Measurements from ENCODE around the gene CDR2L.

Gene CDR2L

DNA sequence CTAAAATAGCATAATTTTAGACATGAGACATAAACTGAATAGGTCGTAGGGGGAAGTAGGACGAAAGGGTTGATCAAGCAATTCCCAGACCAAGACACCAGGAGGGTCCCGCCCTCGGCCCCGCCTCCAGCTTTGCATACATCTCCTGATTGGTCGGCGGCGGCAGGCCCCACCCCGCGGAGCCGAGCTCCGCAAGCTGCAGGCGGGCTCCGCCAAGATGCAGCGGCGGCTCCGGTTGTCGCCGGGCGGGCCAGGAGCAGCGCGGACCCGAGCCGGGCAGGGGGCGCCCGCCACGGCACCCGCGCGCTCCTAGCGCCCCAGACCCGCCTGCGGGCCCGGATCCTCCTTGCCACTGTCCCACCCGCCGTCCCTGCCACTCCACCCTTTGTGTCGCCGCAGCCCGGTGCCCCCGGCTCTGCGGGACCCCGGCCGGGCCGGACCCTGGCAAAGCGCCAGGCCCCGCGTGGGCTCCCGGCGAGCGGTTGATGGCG is at the start of gene CDR2L:
CDR2L (plus strand) TSS at position 215 of the 491 bp plus-strand sequence. CDS start 412 bp downstream, outside the sequence.
- ChIA-PET CTCF (interaction anchor here (0.8 to 2.0 kb wide), 5 partner anchors 11 to 26 kb away, joined by 4 to 10 read pairs (median 5); partner anchors contain the start of genes HID1 and MRPL58), POLR2A (interaction anchor here (0.8 to 7.3 kb wide), 21 partner anchors 8 to 529 kb away, joined by 3 to 169 read pairs (median 4); partner anchors contain the start of genes ARMC7, FDXR, HID1 and KCTD2)
- DNase-seq (ENCODE audit: extremely low spot score) = peak; percentile 97
- TF ChIP-seq FOXM1 (IDR thresholded peaks at IDR 0.05; ENCODE audit: borderline replicate concordance) = peak; percentile 34; the same call in 1 of the 2 replicates
- no peak for TF ChIP-seq FOXK2 (IDR thresholded peaks at IDR 0.05)

DNA sequence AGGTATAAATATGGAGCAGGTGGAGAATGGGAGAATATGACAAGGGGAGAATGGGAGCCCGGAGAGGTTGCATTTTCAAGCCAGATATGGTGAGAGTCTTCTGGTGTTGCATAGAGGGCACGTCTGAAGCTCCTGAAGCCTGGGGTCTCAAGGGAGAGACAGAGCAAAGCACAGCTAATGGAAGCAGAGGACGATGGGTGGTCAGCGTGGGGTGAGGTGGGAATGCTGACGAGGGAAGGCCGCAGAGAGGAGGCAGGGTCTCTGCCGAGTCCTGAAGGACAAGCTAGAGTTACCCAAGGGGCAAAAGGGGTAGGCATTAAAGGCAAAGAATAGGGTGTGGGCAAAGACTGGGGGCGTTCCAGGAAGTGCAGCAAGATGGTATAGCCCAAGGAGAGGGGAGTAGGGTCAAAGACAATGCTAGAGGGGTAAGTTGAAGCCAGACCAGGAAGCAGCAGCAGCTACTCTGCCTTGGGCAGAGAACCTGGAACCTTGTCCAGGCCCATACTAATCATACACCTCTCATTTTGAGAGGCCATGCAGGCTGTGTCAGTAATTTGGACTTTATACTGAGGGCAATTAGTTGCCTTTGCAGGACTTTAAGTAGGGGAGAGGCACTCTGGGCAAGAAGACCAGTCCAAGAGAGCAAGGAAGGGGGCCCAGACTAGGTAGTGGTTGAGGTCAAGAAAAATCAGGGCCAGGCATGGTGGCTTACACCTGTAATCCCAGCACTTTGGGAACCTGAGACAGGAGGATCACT is 49.1 kb upstream of the CDR2L start:
- TF ChIP-seq L3MBTL2 (conservative IDR thresholded peaks at IDR 0.05) = no peak
- no peak for TF ChIP-seq BHLHE40 (IDR thresholded peaks at IDR 0.05; ENCODE audit: borderline replicate concordance)
- no peak for TF ChIP-seq ZNF384 (IDR thresholded peaks at IDR 0.05)
- no peak for TF ChIP-seq FOXA1 (IDR thresholded peaks at IDR 0.05)
- no peak for TF ChIP-seq CTBP1 (IDR thresholded peaks at IDR 0.05; ENCODE audit: borderline replicate concordance)
- TF ChIP-seq FOXK2 (IDR thresholded peaks at IDR 0.05) = no peak
- TF ChIP-seq, protein P1, sequence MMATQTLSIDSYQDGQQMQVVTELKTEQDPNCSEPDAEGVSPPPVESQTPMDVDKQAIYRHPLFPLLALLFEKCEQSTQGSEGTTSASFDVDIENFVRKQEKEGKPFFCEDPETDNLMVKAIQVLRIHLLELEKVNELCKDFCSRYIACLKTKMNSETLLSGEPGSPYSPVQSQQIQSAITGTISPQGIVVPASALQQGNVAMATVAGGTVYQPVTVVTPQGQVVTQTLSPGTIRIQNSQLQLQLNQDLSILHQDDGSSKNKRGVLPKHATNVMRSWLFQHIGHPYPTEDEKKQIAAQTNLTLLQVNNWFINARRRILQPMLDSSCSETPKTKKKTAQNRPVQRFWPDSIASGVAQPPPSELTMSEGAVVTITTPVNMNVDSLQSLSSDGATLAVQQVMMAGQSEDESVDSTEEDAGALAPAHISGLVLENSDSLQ (IDR thresholded peaks at IDR 0.05) = no peak
- no peak for TF ChIP-seq HDGF (IDR thresholded peaks at IDR 0.05; ENCODE audit: borderline replicate concordance)
- no peak for TF ChIP-seq NFRKB (IDR thresholded peaks at IDR 0.05)
- TF ChIP-seq ELF4 (IDR thresholded peaks at IDR 0.05) = no peak
- no peak for TF ChIP-seq FOXM1 (IDR thresholded peaks at IDR 0.05; ENCODE audit: borderline replicate concordance)
- no peak for TF ChIP-seq ARNT (IDR thresholded peaks at IDR 0.05)
- no peak for TF ChIP-seq LEF1 (IDR thresholded peaks at IDR 0.05; ENCODE audit: borderline replicate concordance)
- ChIA-PET CTCF (interaction anchor here (0.6 to 0.7 kb wide), 3 partner anchors 14 to 167 kb away, joined by 3 read pairs; no protein-coding TSS in a partner anchor), POLR2A (interaction anchor here (1.5 kb wide), 1 partner anchor 97 kb away, joined by 3 read pairs; no protein-coding TSS in a partner anchor)
- no peak for DNase-seq (ENCODE audit: extremely low spot score)

DNA sequence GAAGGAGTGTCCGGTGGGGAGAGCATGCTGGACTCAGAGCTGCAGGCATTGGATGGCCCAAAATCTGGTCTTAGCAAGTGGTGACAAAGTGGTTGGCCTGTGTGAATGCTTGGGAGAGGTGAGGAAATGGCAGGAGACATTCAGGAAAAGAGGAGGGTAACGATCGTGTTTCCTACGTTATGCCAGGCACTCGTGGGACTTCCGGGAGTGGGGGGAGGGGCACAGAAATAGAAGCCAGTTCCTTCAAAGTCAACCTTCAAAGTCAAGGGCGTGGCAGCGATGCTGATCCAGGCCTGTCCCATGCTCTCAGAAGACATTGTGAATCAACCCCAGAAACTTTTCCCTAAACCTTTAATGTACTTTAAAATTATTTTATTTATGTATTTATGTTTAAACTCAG is 47.9 kb upstream of the CDR2L start:
- CTCF ChIA-PET = interaction anchor here (1.5 kb wide), 1 partner anchor 21 kb away, joined by 7 read pairs; no protein-coding TSS in a partner anchor
- TF ChIP-seq SUZ12 (IDR thresholded peaks at IDR 0.05) (no peak), ZNF384 (IDR thresholded peaks at IDR 0.05) (no peak), HDGF (IDR thresholded peaks at IDR 0.05; ENCODE audit: borderline replicate concordance) (no peak), L3MBTL2 (conservative IDR thresholded peaks at IDR 0.05) (no peak), FOXK2 (IDR thresholded peaks at IDR 0.05) (no peak), TARDBP (IDR thresholded peaks at IDR 0.05) (no peak)
- TF ChIP-seq, protein P1 (IDR thresholded peaks at IDR 0.05) = no peak

DNA sequence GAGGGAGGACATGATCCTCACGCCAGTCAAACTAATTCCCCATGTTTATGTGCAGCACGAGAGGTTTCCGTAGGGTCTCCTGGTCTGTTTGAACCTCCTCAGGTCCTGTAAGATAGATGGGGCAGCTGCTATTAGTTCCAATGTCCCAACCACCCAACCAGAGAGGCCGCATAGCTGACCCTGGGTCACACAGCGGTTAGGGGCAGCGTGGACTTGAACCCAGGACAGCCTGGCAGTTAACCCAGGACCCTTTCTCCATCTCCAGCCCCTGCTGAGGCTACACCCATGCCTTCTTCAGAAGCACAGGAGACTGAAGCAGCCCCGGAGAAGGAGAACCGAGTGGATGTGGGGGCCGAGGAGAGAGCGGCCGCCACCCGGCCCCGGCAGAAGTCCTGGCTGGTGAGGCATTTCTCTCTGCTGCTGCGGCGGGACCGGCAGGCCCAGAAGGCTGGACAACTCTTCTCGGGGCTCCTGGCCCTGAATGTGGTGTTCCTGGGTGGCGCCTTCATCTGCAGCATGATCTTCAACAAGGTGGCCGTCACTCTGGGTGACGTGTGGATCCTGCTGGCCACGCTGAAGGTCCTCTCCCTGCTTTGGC is 46.2 kb upstream of the CDR2L start:
- TF ChIP-seq FOXA1 (IDR thresholded peaks at IDR 0.05) (no peak), ZNF384 (IDR thresholded peaks at IDR 0.05) (no peak), SUZ12 (IDR thresholded peaks at IDR 0.05) (no peak)
- ChIA-PET POLR2A (no interaction called here), CTCF (no interaction called here)
- no peak for DNase-seq (ENCODE audit: extremely low spot score)

More for the DNA sequence above, 47.9 kb upstream of the CDR2L start:
- POLR2A ChIA-PET = interaction anchor here (0.6 to 1.5 kb wide), 3 partner anchors 49 to 95 kb away, joined by 3 to 4 read pairs (median 3); no protein-coding TSS in a partner anchor
- DNase-seq (ENCODE audit: extremely low spot score) = no peak

DNA sequence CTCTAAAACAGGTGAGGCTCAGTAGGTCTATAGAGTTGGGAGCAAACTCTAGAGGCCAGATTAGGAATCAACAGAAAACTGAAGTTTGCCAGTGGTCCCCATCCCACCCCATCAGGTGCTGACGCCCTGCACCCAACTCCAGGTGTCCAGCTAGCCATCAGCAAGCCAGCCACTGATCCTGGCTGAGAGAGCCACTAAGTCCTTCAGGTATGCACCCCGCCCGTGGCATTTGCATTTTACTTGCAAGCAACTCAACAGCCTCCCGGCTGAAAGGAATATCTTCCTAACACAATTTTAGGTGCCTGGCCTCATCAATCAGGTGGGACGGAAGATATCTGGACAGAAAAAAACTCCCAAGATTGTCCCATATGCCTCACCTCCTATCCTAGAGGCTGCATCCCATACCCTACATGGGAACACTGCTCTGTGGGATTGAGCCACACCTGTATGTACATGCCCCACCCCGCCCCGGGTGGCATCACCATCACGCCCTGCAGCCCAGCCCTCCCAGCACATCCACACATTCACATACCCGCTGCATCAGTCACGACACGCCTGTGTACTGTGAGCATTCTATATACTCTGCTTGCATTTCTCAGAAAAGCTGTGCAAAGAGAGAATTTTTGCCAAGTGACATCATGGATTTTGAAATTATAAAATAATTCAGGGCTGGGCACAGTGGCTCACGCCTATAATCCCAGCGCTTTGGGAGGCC is 43.5 kb upstream of the CDR2L start:
- POLR2A ChIA-PET = no interaction called here

More for the DNA sequence above, 43.5 kb upstream of the CDR2L start:
- CTCF ChIA-PET = no interaction called here
- DNase-seq (ENCODE audit: extremely low spot score) = no peak
- TF ChIP-seq FOXM1 (IDR thresholded peaks at IDR 0.05; ENCODE audit: borderline replicate concordance) (no peak), L3MBTL2 (conservative IDR thresholded peaks at IDR 0.05) (no peak), CTBP1 (IDR thresholded peaks at IDR 0.05; ENCODE audit: borderline replicate concordance) (no peak), TARDBP (IDR thresholded peaks at IDR 0.05) (no peak), FOXA1 (IDR thresholded peaks at IDR 0.05) (no peak), LEF1 (IDR thresholded peaks at IDR 0.05; ENCODE audit: borderline replicate concordance) (no peak), HDGF (IDR thresholded peaks at IDR 0.05; ENCODE audit: borderline replicate concordance) (no peak), ELF4 (IDR thresholded peaks at IDR 0.05) (no peak), ZNF384 (IDR thresholded peaks at IDR 0.05) (no peak), SP1 (IDR thresholded peaks at IDR 0.05) (no peak), ARNT (IDR thresholded peaks at IDR 0.05) (no peak), NFRKB (IDR thresholded peaks at IDR 0.05) (no peak), FOXK2 (IDR thresholded peaks at IDR 0.05) (no peak), SUZ12 (IDR thresholded peaks at IDR 0.05) (no peak), BHLHE40 (IDR thresholded peaks at IDR 0.05; ENCODE audit: borderline replicate concordance) (no peak)
- TF ChIP-seq, protein P1 (IDR thresholded peaks at IDR 0.05) = no peak
